Neural crest cell (in vitro differentiated cells): ENCODE measurements around the gene SH3RF3. TPM values are rescaled to one million over a fixed set of nuclear protein-coding genes. Genes with fewer than 3 reads are reported as not detected.

Source experiments
- DNase-seq: peaks from one replicate; pipeline ENCODE4 v3.0.0; 2021; ENCODE audit warnings: low read depth, mixed read lengths, low spot score
- H3K27ac Mint-ChIP-seq: one replicate; pipeline ENCODE4 v1.8.0; 2021; ENCODE audit warnings: mild to moderate bottlenecking, mixed read lengths; ENCODE audit not compliant: unreplicated experiment
- H3K27me3 Mint-ChIP-seq: 2 replicates; pipeline ENCODE4 v1.8.0; 2021; ENCODE audit warnings: low read depth, mild to moderate bottlenecking, mixed read lengths
- H3K36me3 Mint-ChIP-seq: 2 replicates; pipeline ENCODE4 v1.8.0; 2021; ENCODE audit warnings: low read depth, mild to moderate bottlenecking, mixed read lengths
- H3K4me1 Mint-ChIP-seq: 2 replicates; pipeline ENCODE4 v1.8.0; 2021; ENCODE audit warnings: mixed read lengths
- H3K4me3 Mint-ChIP-seq: one replicate; pipeline ENCODE4 v1.8.0; 2021; ENCODE audit warnings: mild to moderate bottlenecking, mixed read lengths
- H3K9me3 Mint-ChIP-seq: 2 replicates; pipeline ENCODE4 v1.8.0; 2021; ENCODE audit warnings: mixed read lengths
- CTCF ChIP-seq: fragments of 200-600 bp; sonication (generic); conservative IDR thresholded peaks from 2 replicates; pipeline ENCODE4 v1.5.0; 2021; ENCODE audit warnings: antibody characterized with exemption, mild to moderate bottlenecking
- total RNA-seq: library from RNA; stranded (reverse); gene quantifications from 2 replicates; pipeline ENCODE4 v1.2.1, GENCODE V29; 2021

SH3RF3 gene
- total RNA-seq, 1 donor from 2014 or later, result 0.70 TPM

- Mint-ChIP-seq H3K4me3 (no peak overlapping the region), H3K36me3 (no peaks in the 10 kb centered on the region), H3K27ac (no peak overlapping the region), H3K27me3 (peaks cover 32% of the 10 kb centered on the region), H3K9me3 (no peaks in the 10 kb centered on the region), H3K4me1 (peaks cover 8% of the 10 kb centered on the region)
- DNase-seq, result no peak
- TF ChIP-seq CTCF, result no peak
Observed at GRCh38 chr2:109376115-109376514, 247.1 kb downstream of the SH3RF3 start.

- Mint-ChIP-seq H3K9me3 (no peaks in the 10 kb centered on the region), H3K27ac (no peak overlapping the region), H3K4me1 (peaks cover 8% of the 10 kb centered on the region), H3K4me3 (no peak overlapping the region), H3K36me3 (no peaks in the 10 kb centered on the region), H3K27me3 (peaks cover 41% of the 10 kb centered on the region)
- no peak for DNase-seq
- TF ChIP-seq CTCF, result no peak
Observed at GRCh38 chr2:109376796-109377495, 247.9 kb downstream of the SH3RF3 start.

GRCh38 chr2:109377976-109378375, 249.0 kb downstream of the SH3RF3 start:
- Mint-ChIP-seq H3K4me1 (peaks cover 14% of the 10 kb centered on the region), H3K27ac (no peak overlapping the region), H3K9me3 (no peaks in the 10 kb centered on the region), H3K36me3 (no peaks in the 10 kb centered on the region), H3K4me3 (no peak overlapping the region), H3K27me3 (peaks cover 48% of the 10 kb centered on the region)
- DNase-seq, result no peak
- TF ChIP-seq CTCF, result no peak

GRCh38 chr2:109378682-109379081, 249.7 kb downstream of the SH3RF3 start:
- Mint-ChIP-seq H3K36me3 (no peaks in the 10 kb centered on the region), H3K4me3 (no peak overlapping the region), H3K9me3 (no peaks in the 10 kb centered on the region), H3K27ac (peak overlapping the region; percentile 87), H3K27me3 (peaks cover 56% of the 10 kb centered on the region), H3K4me1 (peaks cover 7% of the 10 kb centered on the region)
- no peak for TF ChIP-seq CTCF
- no peak for DNase-seq

- Mint-ChIP-seq H3K9me3 (no peaks in the 10 kb centered on the region), H3K4me1 (peaks cover 7% of the 10 kb centered on the region), H3K36me3 (no peaks in the 10 kb centered on the region), H3K27me3 (peaks cover 59% of the 10 kb centered on the region), H3K27ac (no peak overlapping the region), H3K4me3 (no peak overlapping the region)
- no peak for TF ChIP-seq CTCF
- no peak for DNase-seq
Observed at GRCh38 chr2:109379507-109379906, 250.5 kb downstream of the SH3RF3 start.
